ENCODE data around the gene IGLL5. TPM values are rescaled to one million over a fixed set of nuclear protein-coding genes. Genes with fewer than 3 reads are reported as not detected.
A peak's percentile ranks its signal among the peaks of the same experiment; 100 is the strongest.

IGLL5 gene
- total RNA-seq, 4 donors from 2014 or later: 1.8 to 15.7 TPM; not detected in 2

DNA sequence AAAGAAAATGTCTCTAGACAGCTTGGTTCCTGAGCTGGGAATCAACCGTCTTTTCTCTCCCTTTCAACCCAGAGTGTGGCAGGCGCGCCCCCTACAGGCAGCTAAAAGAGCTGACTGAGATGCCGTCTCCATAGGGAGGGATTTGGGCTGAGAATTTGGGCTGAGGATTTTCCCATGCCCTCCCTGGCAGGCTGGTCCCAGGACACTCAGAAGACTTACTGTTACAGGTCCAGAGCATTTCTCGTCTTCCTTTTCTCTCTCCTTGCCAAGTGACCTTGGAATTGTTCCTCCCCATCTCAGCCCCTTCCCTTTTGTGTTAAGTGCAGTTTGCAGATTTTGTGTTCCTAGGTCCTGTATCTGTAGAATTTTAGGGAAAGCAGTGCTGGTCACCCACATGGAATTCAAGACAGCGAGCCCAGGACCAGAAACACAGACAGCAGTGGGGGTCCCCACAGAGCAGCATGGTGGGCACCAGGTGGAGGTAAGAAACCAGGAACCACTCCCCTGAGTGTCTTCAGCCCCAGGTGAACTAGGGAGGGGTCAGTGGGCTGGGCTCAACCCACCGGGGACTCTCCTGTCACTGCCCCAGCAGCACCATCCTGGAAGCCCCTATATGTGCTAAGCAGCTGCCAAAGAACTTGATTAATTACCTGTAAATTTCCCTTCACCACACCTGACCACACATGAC lies 9.9 kb upstream of the IGLL5 start:
- H3K27ac ChIP-seq: no peak overlapping the region
- no peak overlapping the region for H3K4me3 ChIP-seq (replicated peaks in 1 of 3)
- intact Hi-C loops (cut with DNase I): no loop called here
- TF ChIP-seq, protein P1, sequence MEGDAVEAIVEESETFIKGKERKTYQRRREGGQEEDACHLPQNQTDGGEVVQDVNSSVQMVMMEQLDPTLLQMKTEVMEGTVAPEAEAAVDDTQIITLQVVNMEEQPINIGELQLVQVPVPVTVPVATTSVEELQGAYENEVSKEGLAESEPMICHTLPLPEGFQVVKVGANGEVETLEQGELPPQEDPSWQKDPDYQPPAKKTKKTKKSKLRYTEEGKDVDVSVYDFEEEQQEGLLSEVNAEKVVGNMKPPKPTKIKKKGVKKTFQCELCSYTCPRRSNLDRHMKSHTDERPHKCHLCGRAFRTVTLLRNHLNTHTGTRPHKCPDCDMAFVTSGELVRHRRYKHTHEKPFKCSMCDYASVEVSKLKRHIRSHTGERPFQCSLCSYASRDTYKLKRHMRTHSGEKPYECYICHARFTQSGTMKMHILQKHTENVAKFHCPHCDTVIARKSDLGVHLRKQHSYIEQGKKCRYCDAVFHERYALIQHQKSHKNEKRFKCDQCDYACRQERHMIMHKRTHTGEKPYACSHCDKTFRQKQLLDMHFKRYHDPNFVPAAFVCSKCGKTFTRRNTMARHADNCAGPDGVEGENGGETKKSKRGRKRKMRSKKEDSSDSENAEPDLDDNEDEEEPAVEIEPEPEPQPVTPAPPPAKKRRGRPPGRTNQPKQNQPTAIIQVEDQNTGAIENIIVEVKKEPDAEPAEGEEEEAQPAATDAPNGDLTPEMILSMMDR (IDR thresholded peaks at IDR 0.05): peak; percentile 32 to 65 (median 51)
- no peak for TF ChIP-seq POLR2A (IDR thresholded peaks at IDR 0.05)
- no peaks in the 10 kb centered on the region for H3K9me3 ChIP-seq
- DNase-seq: peak; percentile 30 to 56
- WGBS, 2 donors: 19 to 23% methylated on average over 7 of the region's 7 CpGs
- no peaks in the 10 kb centered on the region for H3K4me1 ChIP-seq
- H3K36me3 ChIP-seq: no peaks in the 10 kb centered on the region
- no peaks in the 10 kb centered on the region for H3K27me3 ChIP-seq

DNA sequence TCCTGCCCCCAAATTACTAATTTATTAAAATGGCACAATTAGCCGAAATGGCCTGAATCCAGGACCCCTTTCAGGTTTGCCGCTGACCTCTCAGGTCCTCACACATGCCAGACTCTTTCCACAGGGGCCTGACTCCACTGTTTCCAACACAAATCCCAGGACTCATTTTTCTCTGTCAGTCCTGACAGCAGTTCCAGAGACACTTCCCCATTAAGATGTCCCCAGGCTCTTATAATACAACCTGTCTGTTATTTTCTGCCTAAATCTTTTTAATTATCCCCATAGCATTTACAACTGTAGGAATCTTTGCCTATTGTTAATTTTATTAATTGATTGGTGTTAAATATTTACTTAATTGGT lies 9.4 kb upstream of the IGLL5 start:
- no peak for TF ChIP-seq POLR2A (IDR thresholded peaks at IDR 0.05)
- TF ChIP-seq, protein P1 (IDR thresholded peaks at IDR 0.05): no peak

DNA sequence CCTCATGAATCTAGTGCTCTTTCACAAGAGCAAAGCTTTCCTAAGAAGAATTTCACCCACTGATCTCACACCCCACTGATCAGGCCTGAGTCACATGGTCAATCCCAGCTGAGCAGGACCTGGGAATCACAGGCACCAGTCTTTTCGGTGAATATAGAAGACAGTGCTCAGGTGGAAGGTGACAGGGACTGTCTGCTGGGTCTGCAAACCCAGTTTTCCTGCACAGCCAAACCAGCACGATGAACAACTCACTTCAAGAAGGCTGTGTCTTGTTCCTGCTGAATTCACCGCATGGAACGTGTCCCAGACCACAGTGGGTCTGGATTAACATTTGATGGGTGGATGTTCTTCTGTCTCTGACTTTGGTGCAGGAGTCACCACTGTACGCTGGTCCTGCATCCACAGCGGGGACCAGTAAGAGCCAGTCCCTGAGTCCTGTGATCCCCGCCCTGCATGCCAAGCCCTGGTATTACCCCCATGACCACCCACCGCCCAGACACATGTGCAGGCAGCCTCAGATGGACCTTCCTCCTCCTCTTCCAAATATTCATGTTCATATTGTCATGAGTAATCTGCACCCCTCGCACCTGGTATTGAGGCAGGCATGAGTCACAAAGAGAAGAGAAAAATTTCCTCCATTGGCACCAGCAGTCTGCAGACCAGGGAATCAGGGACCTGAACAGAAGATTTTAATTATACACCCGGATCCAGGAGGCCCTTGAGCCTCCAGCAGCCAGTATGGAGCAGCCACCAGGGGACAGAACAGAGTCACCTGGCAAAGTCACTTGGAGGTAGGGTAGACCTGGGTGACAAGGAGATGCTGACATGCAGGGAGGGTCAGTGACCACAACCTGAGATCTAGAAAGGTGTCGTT lies 8.6 kb upstream of the IGLL5 start:
- no peak for TF ChIP-seq POLR2A (IDR thresholded peaks at IDR 0.05)
- TF ChIP-seq, protein P1 (IDR thresholded peaks at IDR 0.05): no peak
- H3K4me3 ChIP-seq (replicated peaks in 1 of 3): no peak overlapping the region
- no peak overlapping the region for H3K27ac ChIP-seq
- no peaks in the 10 kb centered on the region for H3K36me3 ChIP-seq
- no peaks in the 10 kb centered on the region for H3K4me1 ChIP-seq
- H3K9me3 ChIP-seq: no peaks in the 10 kb centered on the region
- WGBS, 2 donors: 86 to 87% methylated on average over 9 to 10 of the region's 11 CpGs
- no peaks in the 10 kb centered on the region for H3K27me3 ChIP-seq
- intact Hi-C loops (cut with DNase I): no loop called here
- DNase-seq: no peak

More for the DNA sequence above, 9.4 kb upstream of the IGLL5 start:
- no peak overlapping the region for H3K27ac ChIP-seq
- intact Hi-C loops (cut with DNase I): no loop called here
- H3K36me3 ChIP-seq: no peaks in the 10 kb centered on the region
- no peaks in the 10 kb centered on the region for H3K9me3 ChIP-seq
- WGBS, 2 donors: 74 to 83% methylated on average over 2 of the region's 2 CpGs
- H3K4me1 ChIP-seq: no peaks in the 10 kb centered on the region
- DNase-seq: no peak
- H3K4me3 ChIP-seq (replicated peaks in 1 of 3): no peak overlapping the region
- no peaks in the 10 kb centered on the region for H3K27me3 ChIP-seq

DNA sequence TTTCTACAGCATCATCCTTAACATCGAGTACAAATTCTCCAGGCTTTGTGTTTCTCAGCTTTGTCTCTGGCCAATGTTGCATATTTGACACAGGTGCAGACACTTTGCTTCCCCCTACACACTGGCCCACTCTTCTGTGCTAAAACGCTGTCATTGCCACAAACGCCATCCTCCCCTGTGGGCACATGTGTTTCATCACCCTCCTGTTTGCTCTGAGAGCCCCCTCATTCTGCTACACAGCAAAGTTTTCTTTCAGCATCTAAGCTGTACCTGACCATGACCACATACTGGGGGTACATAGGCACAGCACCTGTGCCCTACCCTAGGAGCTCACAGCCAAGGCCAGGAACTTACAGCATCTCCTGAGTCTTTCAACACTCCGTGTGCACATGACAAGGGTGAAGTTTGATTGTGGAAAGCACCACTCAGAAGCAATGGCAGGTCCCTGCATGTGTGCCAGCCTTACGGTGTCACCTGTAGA lies 7.9 kb upstream of the IGLL5 start:
- intact Hi-C loops (cut with DNase I): no loop called here
- 62 to 77% methylated on average over 5 of the region's 5 CpGs for WGBS, 2 donors
- no peaks in the 10 kb centered on the region for H3K4me1 ChIP-seq
- no peak overlapping the region for H3K4me3 ChIP-seq (replicated peaks in 1 of 3)
- H3K27me3 ChIP-seq: no peaks in the 10 kb centered on the region
- no peaks in the 10 kb centered on the region for H3K9me3 ChIP-seq
- no peak overlapping the region for H3K27ac ChIP-seq
- no peaks in the 10 kb centered on the region for H3K36me3 ChIP-seq
- DNase-seq: no peak
- TF ChIP-seq POLR2A (IDR thresholded peaks at IDR 0.05): no peak
- TF ChIP-seq, protein P1 (IDR thresholded peaks at IDR 0.05): no peak

DNA sequence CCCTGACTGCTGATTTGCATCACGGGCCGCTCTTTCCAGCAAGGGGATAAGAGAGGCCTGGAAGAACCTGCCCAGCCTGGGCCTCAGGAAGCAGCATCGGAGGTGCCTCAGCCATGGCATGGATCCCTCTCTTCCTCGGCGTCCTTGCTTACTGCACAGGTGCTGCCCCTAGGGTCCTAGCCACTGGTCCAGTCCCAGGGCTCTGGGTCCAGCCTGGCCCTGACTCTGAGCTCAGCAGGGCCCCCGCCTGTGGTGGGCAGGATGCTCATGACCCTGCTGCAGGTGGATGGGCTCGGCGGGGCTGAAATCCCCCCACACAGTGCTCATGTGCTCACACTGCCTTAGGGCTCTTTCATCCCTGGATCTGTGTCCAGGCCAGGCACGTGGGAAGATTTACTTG lies 7.0 kb upstream of the IGLL5 start:
- H3K4me3 ChIP-seq (replicated peaks in 1 of 3): no peak overlapping the region

More for the DNA sequence above, 7.0 kb upstream of the IGLL5 start:
- Histone ChIP-seq H3K27me3 (no peaks in the 10 kb centered on the region), H3K27ac (no peak overlapping the region), H3K4me1 (no peaks in the 10 kb centered on the region), H3K36me3 (no peaks in the 10 kb centered on the region), H3K9me3 (no peaks in the 10 kb centered on the region)
- WGBS, 2 donors: 82 to 87% methylated on average over 4 to 9 of the region's 9 CpGs
- no peak for DNase-seq
- TF ChIP-seq, protein P1 (IDR thresholded peaks at IDR 0.05): no peak
- no peak for TF ChIP-seq POLR2A (IDR thresholded peaks at IDR 0.05)
- intact Hi-C loops (cut with DNase I): no loop called here

All from thyroid gland (tissue), 4 donors.